GM18526 (cell line): ENCODE measurements around the gene CGB3.

Source experiments
- POLR2A ChIP-seq: IDR thresholded peaks from 3 replicates; pipeline ENCODE4 v1.6.1; 2011; ENCODE audit not compliant: insufficient read length; ENCODE audit errors: extremely low read depth

Gene CGB3

DNA sequence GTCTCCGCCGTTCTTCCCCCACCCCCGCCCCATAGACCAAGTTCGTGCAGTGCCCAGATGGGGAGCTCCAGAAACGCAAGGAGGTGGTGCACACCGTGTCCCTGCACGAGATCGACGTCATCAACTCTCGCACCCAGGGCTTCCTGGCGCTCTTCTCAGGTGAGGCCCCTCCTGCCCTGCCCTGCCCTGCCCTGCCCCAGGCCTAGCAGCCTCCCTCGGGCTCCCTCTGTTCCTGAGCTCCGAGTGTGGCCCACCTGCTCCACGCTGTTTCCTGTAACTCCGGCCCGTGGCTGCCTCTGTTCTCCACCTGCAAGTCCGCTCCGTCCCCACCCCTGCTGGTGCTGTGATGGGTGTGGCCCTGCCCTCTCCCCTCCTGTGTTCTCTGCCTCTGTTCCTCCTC, 13.7 kb downstream of the CGB3 start:
- TF ChIP-seq POLR2A, result no peak

DNA sequence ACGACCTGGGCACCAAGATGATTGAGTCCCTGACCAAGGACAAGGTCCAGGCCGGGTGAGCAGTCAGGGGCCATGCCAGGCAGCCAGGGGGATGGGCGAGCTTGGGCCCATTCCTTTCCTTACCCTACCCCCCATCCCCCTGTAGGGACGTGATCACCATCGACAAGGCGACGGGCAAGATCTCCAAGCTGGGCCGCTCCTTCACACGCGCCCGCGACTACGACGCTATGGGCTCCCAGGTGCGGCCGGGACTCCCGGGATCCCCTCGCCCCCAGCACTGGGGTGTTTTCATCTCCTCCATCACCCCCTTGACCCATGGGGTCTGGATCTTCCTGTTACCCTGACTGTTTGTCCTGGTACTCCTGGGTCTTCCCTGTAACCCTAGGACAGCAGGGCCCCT, 14.3 kb downstream of the CGB3 start:
- TF ChIP-seq POLR2A, result no peak

DNA sequence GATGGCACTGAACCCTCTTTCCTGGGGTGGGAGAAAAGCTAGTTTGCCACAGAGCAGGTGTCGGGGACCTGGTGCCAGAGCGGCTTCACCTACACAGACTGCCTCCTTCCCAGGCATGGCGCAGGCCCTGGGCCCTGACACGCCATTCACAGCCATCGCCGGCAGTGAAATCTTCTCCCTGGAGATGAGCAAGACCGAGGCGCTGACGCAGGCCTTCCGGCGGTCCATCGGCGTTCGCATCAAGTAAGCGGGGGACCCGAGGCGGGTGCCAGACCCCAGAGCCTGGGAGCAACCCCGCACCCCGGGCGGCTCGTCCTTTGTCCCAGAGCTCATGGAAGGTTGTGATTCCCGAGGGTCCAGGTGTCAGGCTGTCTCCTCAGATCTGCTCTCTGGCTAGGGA, 17.2 kb downstream of the CGB3 start:
- TF ChIP-seq POLR2A, result no peak

DNA sequence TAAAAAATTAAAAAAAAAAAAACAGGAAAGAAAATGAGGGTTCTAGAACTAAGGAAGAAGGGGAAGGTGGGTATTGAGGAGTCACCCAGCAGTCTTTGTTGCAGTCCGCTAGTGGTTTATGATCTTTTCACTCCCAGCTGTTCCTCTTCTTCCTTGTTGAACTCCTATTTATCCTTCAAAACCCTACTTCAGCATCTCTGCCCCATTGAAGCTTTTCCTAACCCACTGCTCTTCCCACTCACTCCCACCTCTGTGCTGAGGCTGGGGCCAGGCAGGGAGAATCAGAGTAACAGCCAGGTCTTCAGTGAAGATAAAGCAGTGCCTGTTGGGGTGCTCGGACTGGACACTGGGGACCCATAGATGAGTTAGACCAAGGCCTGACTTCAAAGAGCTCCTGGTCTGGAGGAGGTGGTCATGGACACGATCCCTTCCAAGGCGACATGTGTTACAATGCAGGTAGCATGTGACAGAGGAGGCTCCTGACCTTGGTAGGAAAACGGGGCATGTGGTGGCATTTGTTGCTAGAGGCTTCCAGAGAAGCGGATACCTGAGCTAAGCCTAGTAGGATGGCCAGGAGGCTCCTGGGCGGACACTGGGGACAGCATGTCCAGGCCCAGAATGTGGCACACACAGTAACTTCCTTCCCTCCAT, 19.0 kb downstream of the CGB3 start:
- TF ChIP-seq POLR2A, result no peak

DNA sequence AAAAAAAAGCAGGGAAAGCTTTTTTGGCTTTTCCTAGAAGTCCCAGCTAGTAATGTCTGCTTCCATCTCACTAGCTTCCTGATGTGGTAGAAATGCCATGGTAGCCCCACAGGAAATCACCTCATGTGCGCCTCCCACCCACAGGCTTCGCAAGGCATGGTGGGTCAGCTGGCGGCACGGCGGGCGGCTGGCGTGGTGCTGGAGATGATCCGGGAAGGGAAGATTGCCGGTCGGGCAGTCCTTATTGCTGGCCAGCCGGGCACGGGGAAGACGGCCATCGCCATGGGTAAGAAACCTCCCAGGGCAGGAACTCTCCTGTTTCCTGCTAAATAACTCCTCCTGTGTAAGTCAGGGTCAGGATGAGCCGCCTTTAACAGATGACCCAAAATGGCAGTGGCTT, 20.0 kb downstream of the CGB3 start:
- TF ChIP-seq POLR2A, result no peak

DNA sequence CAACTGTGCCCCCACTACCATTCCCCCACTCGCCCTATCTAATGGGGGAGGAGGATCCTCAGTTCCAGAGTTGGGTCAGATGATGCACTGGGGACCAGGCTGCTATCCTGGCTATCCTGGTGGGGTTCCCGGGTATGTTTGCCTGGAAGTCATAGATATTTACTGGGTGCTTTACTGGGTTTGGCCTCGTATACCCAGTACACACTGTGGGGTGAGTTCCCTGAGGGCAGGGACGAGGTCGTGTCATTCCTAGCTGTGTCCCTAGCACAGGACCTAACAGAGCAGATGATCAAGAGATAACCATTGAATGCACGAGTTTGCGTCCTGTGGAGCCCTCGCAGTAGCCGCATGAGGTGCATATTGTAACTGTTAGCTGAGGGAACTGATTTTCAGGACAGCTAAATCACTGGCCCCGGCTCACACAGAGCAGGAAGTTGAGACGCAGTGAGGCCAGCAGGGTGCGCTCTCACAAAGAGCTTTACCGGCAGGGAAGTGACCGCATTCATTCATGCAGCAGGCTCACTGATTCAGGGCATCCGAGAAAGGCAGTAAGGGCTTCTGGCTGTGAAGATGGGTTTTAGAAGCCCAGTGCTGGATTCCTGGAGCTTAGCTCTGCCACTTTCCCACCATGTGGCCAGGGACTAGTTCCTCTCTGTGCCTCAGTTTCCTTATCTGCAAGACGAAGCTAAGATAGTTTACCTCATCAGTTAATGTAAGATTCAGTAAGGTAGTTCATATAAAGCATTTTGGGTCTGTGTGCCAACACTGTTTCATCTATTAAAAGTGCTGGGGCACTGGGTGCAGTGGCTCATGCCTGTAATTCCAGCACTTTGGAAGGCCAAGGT, 24.4 kb downstream of the CGB3 start:
- TF ChIP-seq POLR2A, result no peak

DNA sequence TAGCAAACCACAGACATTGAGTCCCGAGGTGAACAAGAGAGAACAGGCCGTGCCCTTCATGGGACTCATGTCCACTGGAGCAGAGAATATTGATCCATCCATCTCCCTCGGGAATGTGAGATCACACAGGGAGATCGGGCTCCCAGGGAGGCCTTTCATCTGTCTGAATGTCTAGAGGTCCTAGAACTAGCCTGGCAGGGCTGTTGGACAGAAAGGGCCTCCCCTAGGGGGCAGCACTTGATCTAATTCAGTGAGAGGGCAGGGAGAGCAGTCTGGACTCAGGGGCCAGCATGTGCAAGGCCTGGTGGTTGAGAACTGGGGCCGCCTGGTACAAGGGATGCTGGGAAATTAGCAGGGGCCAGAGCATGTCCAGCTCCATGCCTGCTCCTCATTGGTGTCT, 26.2 kb downstream of the CGB3 start:
- no peak for TF ChIP-seq POLR2A

DNA sequence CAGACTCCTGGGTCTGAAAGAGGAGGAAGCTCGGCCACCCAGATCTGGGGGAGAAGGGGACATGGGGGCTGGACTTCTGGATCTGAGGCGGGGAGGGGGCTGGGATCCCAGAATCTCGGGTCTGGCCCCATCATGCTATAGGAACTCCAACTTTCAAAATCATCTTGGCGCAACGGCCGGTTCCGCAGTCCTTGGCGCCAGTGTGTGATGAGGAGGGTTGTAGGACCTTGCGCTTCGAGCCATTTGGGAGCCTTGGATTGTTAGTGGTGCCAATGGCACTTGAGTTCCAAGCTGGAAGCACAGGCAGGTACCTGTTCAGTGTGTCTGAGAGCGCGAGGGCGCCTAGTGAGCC, 30.1 kb downstream of the CGB3 start:
- no peak for TF ChIP-seq POLR2A

DNA sequence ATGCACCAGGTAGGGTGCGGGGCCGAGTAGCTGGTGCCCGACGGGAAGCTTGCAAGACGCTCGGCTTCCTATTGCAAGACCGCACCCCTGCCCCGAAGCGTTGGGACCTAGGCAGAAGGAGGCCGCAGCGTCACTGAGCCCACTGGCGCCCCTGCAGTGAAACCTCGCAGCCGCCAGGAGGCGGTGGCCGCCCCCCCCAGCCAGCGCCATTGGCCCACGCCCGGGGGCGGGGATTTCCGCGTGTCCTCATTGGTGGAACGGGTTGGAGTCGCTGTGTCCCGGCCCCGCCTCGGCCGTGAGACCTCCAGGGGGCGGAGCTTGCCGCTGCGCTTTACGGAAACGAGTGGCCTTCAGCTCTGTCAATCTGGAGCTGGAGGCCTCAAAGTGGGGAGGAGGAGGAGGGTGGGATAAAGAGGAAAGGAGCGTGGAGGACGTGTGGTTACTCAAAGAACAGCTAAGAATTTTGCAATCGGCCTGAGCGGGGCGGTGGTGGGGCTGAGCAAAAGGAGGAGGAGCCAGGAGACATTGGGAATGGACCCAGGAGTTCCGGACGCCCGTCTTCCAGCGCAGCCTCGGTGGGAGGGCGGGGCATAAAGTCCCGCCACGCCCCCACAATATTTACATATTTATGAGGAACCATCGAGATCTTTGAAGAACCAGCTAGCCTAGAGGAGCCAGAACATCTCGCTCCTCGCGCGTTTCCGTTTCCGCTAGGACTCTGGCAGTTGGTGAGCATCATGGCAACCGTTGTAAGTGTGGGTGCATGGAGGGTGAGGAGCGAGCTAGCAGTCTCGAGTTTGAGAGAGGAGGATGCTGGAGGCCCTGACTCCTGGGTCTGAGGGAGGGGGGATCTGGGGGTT, 30.7 kb downstream of the CGB3 start, which contains the start of the genes GYS1 and RUVBL2:
TSS of gene GYS1 (minus strand) at position 135 of the 860 bp plus-strand sequence. CDS start 197 bp downstream, outside the sequence.
TSS of gene RUVBL2 (plus strand) at position 713 of the 860 bp plus-strand sequence. CDS start at position 738, 25 bp downstream.
- TF ChIP-seq POLR2A, result peak; percentile 89

DNA sequence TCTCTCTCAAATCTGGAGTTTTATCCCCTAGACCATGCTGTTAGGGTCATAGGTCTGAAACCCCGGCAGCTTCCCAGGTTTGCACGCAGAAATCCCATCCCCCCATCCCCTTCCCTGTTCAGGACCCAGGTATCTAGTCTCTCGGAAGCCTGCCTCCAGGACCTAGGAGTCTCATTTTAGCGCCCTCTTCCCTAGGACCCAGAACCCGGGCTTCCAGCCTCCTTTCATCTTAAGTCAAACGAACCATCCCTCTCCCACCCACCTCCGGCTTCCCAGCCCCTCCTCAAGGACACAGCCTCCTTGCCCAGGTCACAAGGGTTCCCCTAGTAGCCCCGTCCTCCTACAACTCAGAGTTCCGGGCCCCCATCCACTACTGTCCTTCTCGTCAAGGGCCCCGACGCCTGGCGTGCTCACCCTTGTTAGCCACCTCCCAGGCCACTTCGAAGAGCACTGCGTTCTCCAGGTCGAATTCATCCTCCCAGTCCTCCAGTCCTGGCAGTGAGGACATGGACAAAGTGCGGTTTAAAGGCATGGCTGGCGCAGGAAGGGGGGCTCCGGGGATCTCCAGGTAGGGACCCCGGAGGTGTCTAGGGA, 31.5 kb downstream of the CGB3 start:
- TF ChIP-seq POLR2A, result no peak

DNA sequence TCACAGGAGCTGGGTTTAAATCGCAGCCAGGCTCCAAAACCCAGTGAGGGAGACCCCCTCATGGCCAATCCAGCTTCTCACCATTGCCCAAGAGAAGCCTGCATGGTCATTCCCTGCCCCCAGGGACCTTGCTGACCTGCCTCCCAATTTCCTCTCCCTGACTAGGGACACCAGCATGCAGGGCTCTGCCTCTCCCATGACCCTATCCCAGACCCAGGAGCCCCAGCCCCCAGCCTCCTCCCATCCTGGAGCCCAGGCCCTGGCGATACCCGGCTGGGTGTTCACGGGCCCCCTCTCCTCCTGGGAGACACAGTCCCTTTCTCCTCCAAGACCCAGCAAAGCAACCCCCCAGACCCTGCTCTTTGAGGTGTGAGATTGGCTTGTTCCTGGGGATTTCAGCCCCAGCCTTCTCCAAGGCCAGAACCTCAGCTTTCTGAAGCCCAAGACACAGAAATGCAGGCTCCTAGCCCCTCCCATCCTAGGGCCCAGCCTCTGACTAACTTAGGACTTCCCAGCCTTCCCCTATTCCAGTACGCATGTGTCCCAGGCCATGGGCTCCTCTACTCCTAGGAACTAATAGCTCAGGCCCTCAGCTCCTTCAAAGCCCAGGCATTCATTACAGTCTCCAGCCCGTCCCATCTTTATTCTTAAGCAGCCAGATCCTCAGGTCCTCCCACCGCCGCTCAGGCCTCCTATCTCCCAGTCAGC, 32.1 kb downstream of the CGB3 start:
- TF ChIP-seq POLR2A, result no peak

DNA sequence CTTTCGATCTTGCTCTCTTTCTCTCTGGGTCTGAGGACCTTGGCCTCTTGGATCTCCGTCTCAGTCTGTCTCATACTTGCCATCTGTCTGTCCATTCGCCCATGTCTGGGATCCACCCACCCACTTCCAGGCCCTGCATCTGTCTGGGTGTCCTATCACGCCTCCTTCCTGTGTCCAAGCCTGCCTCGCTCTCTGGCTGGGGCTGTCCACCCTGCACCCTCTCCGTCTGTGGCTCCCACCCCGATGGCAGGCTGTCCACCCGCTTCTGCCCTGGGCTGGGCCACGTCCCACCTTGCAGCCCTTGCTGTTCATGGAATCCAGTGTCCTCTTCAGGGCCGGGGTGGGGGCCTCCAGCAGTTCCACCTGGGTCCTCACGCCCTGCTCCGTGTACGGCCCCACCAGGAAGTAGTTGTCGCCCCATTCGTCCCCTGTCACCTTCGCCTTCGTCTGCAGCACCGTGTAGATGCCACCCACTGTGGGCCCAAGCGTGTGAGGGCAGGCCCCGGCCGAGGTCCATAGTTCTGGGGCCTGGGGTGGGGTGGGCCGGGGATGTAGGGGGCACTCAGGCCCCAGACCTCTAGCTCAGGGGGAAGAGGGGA, 33.0 kb downstream of the CGB3 start:
- no peak for TF ChIP-seq POLR2A

DNA sequence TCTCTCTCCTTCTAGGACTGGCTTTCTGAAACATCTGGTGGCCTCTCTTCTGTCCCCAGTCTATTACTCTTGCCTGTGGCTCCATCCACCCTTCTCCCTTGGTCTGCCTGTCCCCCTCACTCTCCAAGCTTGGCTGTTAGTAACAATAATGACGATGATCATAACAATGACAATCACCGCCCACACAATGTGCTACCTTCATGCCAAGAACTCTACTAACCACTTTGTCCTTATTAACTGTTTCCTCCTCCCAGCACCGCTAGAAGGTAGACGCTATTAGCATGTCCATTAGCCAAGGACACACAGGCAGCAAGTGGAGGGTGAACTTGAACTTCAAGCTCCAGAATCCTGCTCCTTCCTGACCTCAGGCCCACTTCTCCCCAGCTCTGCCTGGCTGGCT, 33.7 kb downstream of the CGB3 start:
- no peak for TF ChIP-seq POLR2A

DNA sequence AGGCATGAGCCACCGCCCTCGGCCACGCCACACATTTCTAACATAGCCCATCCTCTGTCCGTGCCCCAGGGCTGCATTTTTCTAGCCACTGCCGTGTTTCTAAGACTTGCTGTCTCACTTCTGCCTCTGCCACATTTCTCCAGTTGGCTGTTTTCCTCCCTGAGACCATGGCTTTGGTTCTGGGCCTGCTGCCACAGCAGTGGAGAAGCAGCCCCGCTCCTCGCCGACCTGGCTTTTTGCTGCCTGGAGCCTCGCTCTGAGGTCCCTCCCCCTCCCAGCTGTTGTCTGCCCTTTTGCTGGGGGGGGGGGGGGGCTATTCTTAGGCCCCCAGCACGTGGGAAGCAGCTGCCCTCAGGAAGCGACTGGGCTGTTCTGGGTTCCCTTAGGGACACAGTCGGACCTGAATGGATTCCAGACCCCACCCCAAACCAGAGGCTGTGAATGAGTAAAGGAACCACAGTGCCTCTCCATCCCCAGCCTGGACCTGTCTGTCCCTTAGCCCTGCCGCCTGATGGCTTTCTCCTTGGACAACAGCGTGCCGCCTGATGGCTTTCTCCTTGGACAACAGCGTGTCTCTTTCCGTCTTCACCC, 34.3 kb downstream of the CGB3 start:
- TF ChIP-seq POLR2A, result no peak
